ENCODE data around the gene PLA2G4D.

Gene PLA2G4D

GRCh38 chr15:42066764-42067415 is 27.5 kb downstream of the PLA2G4D start:
- no peaks in the 10 kb centered on the region for H3K4me1 ChIP-seq (ENCODE audit: control insufficient read depth in 1 of 2, insufficient read depth in 2 of 2, low read length in 2 of 2)
- H3K9me3 ChIP-seq (ENCODE audit: control insufficient read depth in 1 of 2, low read length in 2 of 2): no peaks in the 10 kb centered on the region
- H3K27ac ChIP-seq (ENCODE audit: low read depth, low read length): no peak overlapping the region
- H3K9ac ChIP-seq (ENCODE audit: low read depth in 1 of 2, low read length in 2 of 2): no peak overlapping the region
- H3K4me3 ChIP-seq (ENCODE audit: low read depth in 1 of 2, low read length in 2 of 2): no peak overlapping the region
- no peaks in the 10 kb centered on the region for H3K36me3 ChIP-seq (ENCODE audit: control insufficient read depth in 1 of 2, insufficient read depth in 2 of 2, low read length in 2 of 2)
- H3K27me3 ChIP-seq (ENCODE audit: control insufficient read depth in 1 of 2, insufficient read depth in 2 of 2, low read length in 2 of 2): peaks cover 0 to 4% of the 10 kb centered on the region in 2 donors

- Histone ChIP-seq H3K4me1 (ENCODE audit: control insufficient read depth in 1 of 2, insufficient read depth in 2 of 2, low read length in 2 of 2) (no peaks in the 10 kb centered on the region), H3K9ac (ENCODE audit: low read depth in 1 of 2, low read length in 2 of 2) (no peak overlapping the region), H3K4me3 (ENCODE audit: low read depth in 1 of 2, low read length in 2 of 2) (no peak overlapping the region), H3K27me3 (ENCODE audit: control insufficient read depth in 1 of 2, insufficient read depth in 2 of 2, low read length in 2 of 2) (peaks cover 0 to 4% of the 10 kb centered on the region in 2 donors), H3K36me3 (ENCODE audit: control insufficient read depth in 1 of 2, insufficient read depth in 2 of 2, low read length in 2 of 2) (no peaks in the 10 kb centered on the region), H3K9me3 (ENCODE audit: control insufficient read depth in 1 of 2, low read length in 2 of 2) (no peaks in the 10 kb centered on the region), H3K27ac (ENCODE audit: low read depth, low read length) (no peak overlapping the region)
Observed at GRCh38 chr15:42065468-42065867, 28.9 kb downstream of the PLA2G4D start.

- Histone ChIP-seq H3K36me3 (ENCODE audit: control insufficient read depth in 1 of 2, insufficient read depth in 2 of 2, low read length in 2 of 2) (no peaks in the 10 kb centered on the region), H3K4me1 (ENCODE audit: control insufficient read depth in 1 of 2, insufficient read depth in 2 of 2, low read length in 2 of 2) (no peaks in the 10 kb centered on the region), H3K27me3 (ENCODE audit: control insufficient read depth in 1 of 2, insufficient read depth in 2 of 2, low read length in 2 of 2) (peaks cover 0 to 4% of the 10 kb centered on the region in 2 donors), H3K9ac (ENCODE audit: low read depth in 1 of 2, low read length in 2 of 2) (no peak overlapping the region), H3K9me3 (ENCODE audit: control insufficient read depth in 1 of 2, low read length in 2 of 2) (no peaks in the 10 kb centered on the region), H3K4me3 (ENCODE audit: low read depth in 1 of 2, low read length in 2 of 2) (no peak overlapping the region), H3K27ac (ENCODE audit: low read depth, low read length) (no peak overlapping the region)
Observed at GRCh38 chr15:42065033-42065432, 29.3 kb downstream of the PLA2G4D start.

GRCh38 chr15:42064271-42064670 is 30.1 kb downstream of the PLA2G4D start:
- Histone ChIP-seq H3K27ac (ENCODE audit: low read depth, low read length) (no peak overlapping the region), H3K27me3 (ENCODE audit: control insufficient read depth in 1 of 2, insufficient read depth in 2 of 2, low read length in 2 of 2) (peaks cover 0 to 4% of the 10 kb centered on the region in 2 donors), H3K4me3 (ENCODE audit: low read depth in 1 of 2, low read length in 2 of 2) (no peak overlapping the region), H3K36me3 (ENCODE audit: control insufficient read depth in 1 of 2, insufficient read depth in 2 of 2, low read length in 2 of 2) (no peaks in the 10 kb centered on the region), H3K4me1 (ENCODE audit: control insufficient read depth in 1 of 2, insufficient read depth in 2 of 2, low read length in 2 of 2) (no peaks in the 10 kb centered on the region), H3K9me3 (ENCODE audit: control insufficient read depth in 1 of 2, low read length in 2 of 2) (no peaks in the 10 kb centered on the region), H3K9ac (ENCODE audit: low read depth in 1 of 2, low read length in 2 of 2) (no peak overlapping the region)

- H3K9ac ChIP-seq (ENCODE audit: low read depth in 1 of 2, low read length in 2 of 2): no peak overlapping the region
- H3K36me3 ChIP-seq (ENCODE audit: control insufficient read depth in 1 of 2, insufficient read depth in 2 of 2, low read length in 2 of 2): no peaks in the 10 kb centered on the region
- H3K27me3 ChIP-seq (ENCODE audit: control insufficient read depth in 1 of 2, insufficient read depth in 2 of 2, low read length in 2 of 2): peaks cover 0 to 4% of the 10 kb centered on the region in 2 donors
- no peaks in the 10 kb centered on the region for H3K9me3 ChIP-seq (ENCODE audit: control insufficient read depth in 1 of 2, low read length in 2 of 2)
- no peaks in the 10 kb centered on the region for H3K4me1 ChIP-seq (ENCODE audit: control insufficient read depth in 1 of 2, insufficient read depth in 2 of 2, low read length in 2 of 2)
- H3K27ac ChIP-seq (ENCODE audit: low read depth, low read length): no peak overlapping the region
- H3K4me3 ChIP-seq (ENCODE audit: low read depth in 1 of 2, low read length in 2 of 2): no peak overlapping the region
Observed at GRCh38 chr15:42063122-42063848, 31.1 kb downstream of the PLA2G4D start.

GRCh38 chr15:42062284-42062806 is 32.0 kb downstream of the PLA2G4D start:
- H3K9ac ChIP-seq (ENCODE audit: low read depth in 1 of 2, low read length in 2 of 2): no peak overlapping the region
- H3K27ac ChIP-seq (ENCODE audit: low read depth, low read length): no peak overlapping the region
- peaks cover 5% of the 10 kb centered on the region in 2 donors for H3K4me1 ChIP-seq (ENCODE audit: control insufficient read depth in 1 of 2, insufficient read depth in 2 of 2, low read length in 2 of 2)
- no peak overlapping the region for H3K4me3 ChIP-seq (ENCODE audit: low read depth in 1 of 2, low read length in 2 of 2)
- peaks cover 0 to 4% of the 10 kb centered on the region in 2 donors for H3K27me3 ChIP-seq (ENCODE audit: control insufficient read depth in 1 of 2, insufficient read depth in 2 of 2, low read length in 2 of 2)
- H3K36me3 ChIP-seq (ENCODE audit: control insufficient read depth in 1 of 2, insufficient read depth in 2 of 2, low read length in 2 of 2): no peaks in the 10 kb centered on the region
- H3K9me3 ChIP-seq (ENCODE audit: control insufficient read depth in 1 of 2, low read length in 2 of 2): no peaks in the 10 kb centered on the region

GRCh38 chr15:42060797-42061196 is 33.6 kb downstream of the PLA2G4D start:
- H3K4me1 ChIP-seq (ENCODE audit: control insufficient read depth in 1 of 2, insufficient read depth in 2 of 2, low read length in 2 of 2): peaks cover 5 to 9% of the 10 kb centered on the region in 2 donors
- no peak overlapping the region for H3K4me3 ChIP-seq (ENCODE audit: low read depth in 1 of 2, low read length in 2 of 2)
- no peaks in the 10 kb centered on the region for H3K9me3 ChIP-seq (ENCODE audit: control insufficient read depth in 1 of 2, low read length in 2 of 2)
- no peak overlapping the region for H3K27ac ChIP-seq (ENCODE audit: low read depth, low read length)
- no peaks in the 10 kb centered on the region for H3K36me3 ChIP-seq (ENCODE audit: control insufficient read depth in 1 of 2, insufficient read depth in 2 of 2, low read length in 2 of 2)
- no peak overlapping the region for H3K9ac ChIP-seq (ENCODE audit: low read depth in 1 of 2, low read length in 2 of 2)
- peaks cover 0 to 3% of the 10 kb centered on the region in 2 donors for H3K27me3 ChIP-seq (ENCODE audit: control insufficient read depth in 1 of 2, insufficient read depth in 2 of 2, low read length in 2 of 2)

- no peaks in the 10 kb centered on the region for H3K9me3 ChIP-seq (ENCODE audit: control insufficient read depth in 1 of 2, low read length in 2 of 2)
- H3K36me3 ChIP-seq (ENCODE audit: control insufficient read depth in 1 of 2, insufficient read depth in 2 of 2, low read length in 2 of 2): no peaks in the 10 kb centered on the region
- H3K4me1 ChIP-seq (ENCODE audit: control insufficient read depth in 1 of 2, insufficient read depth in 2 of 2, low read length in 2 of 2): peaks cover 5 to 9% of the 10 kb centered on the region in 2 donors
- H3K4me3 ChIP-seq (ENCODE audit: low read depth in 1 of 2, low read length in 2 of 2): no peak overlapping the region
- H3K27ac ChIP-seq (ENCODE audit: low read depth, low read length): no peak overlapping the region
- no peak overlapping the region for H3K9ac ChIP-seq (ENCODE audit: low read depth in 1 of 2, low read length in 2 of 2)
- peaks cover 0 to 3% of the 10 kb centered on the region in 2 donors for H3K27me3 ChIP-seq (ENCODE audit: control insufficient read depth in 1 of 2, insufficient read depth in 2 of 2, low read length in 2 of 2)
Observed at GRCh38 chr15:42060477-42060763, 33.9 kb downstream of the PLA2G4D start.

- Histone ChIP-seq H3K36me3 (ENCODE audit: control insufficient read depth in 1 of 2, insufficient read depth in 2 of 2, low read length in 2 of 2) (no peaks in the 10 kb centered on the region), H3K4me1 (ENCODE audit: control insufficient read depth in 1 of 2, insufficient read depth in 2 of 2, low read length in 2 of 2) (peaks cover 5 to 9% of the 10 kb centered on the region in 2 donors), H3K27me3 (ENCODE audit: control insufficient read depth in 1 of 2, insufficient read depth in 2 of 2, low read length in 2 of 2) (peaks cover 0 to 3% of the 10 kb centered on the region in 2 donors), H3K27ac (ENCODE audit: low read depth, low read length) (no peak overlapping the region), H3K9me3 (ENCODE audit: control insufficient read depth in 1 of 2, low read length in 2 of 2) (no peaks in the 10 kb centered on the region), H3K9ac (ENCODE audit: low read depth in 1 of 2, low read length in 2 of 2) (no peak overlapping the region), H3K4me3 (ENCODE audit: low read depth in 1 of 2, low read length in 2 of 2) (no peak overlapping the region)
Observed at GRCh38 chr15:42059661-42060476, 34.5 kb downstream of the PLA2G4D start.

- peaks cover 0 to 3% of the 10 kb centered on the region in 2 donors for H3K27me3 ChIP-seq (ENCODE audit: control insufficient read depth in 1 of 2, insufficient read depth in 2 of 2, low read length in 2 of 2)
- no peak overlapping the region for H3K4me3 ChIP-seq (ENCODE audit: low read depth in 1 of 2, low read length in 2 of 2)
- no peak overlapping the region for H3K9ac ChIP-seq (ENCODE audit: low read depth in 1 of 2, low read length in 2 of 2)
- no peaks in the 10 kb centered on the region for H3K9me3 ChIP-seq (ENCODE audit: control insufficient read depth in 1 of 2, low read length in 2 of 2)
- peaks cover 5 to 9% of the 10 kb centered on the region in 2 donors for H3K4me1 ChIP-seq (ENCODE audit: control insufficient read depth in 1 of 2, insufficient read depth in 2 of 2, low read length in 2 of 2)
- H3K27ac ChIP-seq (ENCODE audit: low read depth, low read length): no peak overlapping the region
- H3K36me3 ChIP-seq (ENCODE audit: control insufficient read depth in 1 of 2, insufficient read depth in 2 of 2, low read length in 2 of 2): no peaks in the 10 kb centered on the region
Observed at GRCh38 chr15:42058791-42059190, 35.6 kb downstream of the PLA2G4D start.

Data from duodenal mucosa (tissue), 2 donors.